Measurements from ENCODE around the gene MAGI2.
"Not testable (repeated sequence)": the region's sequence is repeated elsewhere in the genome, so short reads cannot be mapped to it uniquely, and the experiment has no call there.

The MAGI2 gene

DNA sequence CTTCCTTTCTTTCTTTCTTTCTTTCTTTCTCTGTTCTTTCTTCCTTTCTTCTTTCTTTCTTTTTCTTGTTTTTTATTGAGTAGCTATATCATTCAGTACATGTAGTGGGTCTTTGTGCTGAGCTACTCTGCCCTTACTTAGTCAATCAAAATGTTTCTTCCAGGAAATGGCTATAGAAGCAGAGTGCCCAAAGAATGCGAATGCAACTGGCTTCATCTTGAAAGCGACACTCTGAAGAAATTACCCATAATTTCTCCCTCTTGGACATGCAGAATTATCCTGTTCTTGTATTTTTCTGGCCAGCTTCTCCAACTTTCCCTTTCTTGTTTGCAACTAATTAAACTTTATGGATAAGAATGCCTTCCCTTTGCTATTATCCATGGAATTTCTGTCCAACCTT, 441.5 kb downstream of the MAGI2 start:
- DNase-seq = no peak

DNA sequence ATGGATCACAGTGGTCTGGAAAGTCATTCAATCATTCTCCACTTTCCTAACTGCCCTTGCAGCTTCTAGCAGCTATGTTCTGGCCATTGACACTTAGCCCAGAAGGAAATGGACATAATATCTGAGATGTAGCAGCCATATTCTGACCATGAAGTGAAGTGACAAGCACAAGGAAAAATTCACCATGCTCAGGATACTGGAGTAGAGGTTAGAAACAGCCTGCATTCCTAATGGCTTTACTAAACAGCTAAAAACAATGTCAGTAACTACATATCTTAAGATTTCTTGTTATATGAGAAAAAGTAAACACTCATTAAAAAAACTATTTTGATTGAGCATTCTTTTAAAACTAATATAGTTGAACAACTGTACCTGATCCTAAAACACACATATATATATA, 443.8 kb downstream of the MAGI2 start:
- no peak for DNase-seq

DNA sequence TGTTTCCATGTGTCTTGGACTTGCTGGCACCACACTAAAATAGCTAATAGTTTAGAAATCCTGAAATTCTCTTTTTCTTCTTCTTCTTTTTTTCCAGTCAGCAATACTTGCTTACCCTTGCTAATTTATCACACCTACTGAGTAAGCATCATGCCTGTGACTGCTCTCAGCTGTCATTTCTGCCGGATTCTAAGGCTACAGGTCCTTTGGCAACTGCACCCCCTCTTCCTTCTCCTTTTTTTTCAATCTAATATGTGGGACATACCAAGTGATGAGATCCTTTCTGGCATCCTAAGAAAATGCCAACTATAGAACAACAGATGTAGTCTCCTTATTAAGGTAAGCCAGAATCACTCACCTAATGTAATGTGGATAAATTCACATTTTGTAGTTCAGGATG, 444.7 kb downstream of the MAGI2 start:
- DNase-seq = no peak

DNA sequence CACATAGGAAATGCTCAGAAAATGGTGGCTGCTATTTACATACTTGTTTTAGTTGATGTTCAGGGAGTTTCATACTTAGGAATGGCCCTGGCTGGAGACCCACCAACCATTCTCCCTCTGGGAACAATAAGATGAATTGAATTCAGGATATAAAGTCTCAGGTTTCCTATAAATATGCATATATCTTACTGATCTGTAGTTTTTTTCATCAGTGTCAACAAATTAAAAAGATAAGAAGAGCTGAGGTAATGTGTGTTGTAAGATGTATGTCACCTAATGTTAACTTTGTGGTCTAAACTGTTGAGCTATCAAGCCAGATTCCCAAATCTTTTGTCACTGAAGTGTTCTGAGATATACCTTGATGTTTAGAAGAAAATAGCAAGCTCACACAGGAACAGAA, 457.5 kb downstream of the MAGI2 start:
- no peak for DNase-seq

DNA sequence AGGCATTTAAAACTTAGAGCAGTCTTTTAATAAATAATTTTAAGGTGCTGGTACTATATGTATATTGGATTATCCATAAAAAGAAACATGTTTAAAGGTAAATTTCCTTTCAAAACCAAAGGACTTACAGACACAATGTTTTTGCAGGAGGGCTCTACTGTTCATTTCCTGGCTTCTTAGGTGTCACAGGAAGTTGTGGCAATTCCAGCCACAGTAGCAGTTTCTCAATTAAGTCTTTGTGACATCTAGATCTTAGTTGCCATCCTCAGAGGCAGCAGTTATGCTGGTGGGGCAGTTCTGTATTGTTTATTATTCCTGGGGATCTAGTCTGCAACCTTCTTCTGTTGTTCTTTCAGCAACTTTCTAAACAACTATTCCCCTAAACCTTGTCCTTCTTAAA, 460.1 kb downstream of the MAGI2 start:
- DNase-seq = no peak

DNA sequence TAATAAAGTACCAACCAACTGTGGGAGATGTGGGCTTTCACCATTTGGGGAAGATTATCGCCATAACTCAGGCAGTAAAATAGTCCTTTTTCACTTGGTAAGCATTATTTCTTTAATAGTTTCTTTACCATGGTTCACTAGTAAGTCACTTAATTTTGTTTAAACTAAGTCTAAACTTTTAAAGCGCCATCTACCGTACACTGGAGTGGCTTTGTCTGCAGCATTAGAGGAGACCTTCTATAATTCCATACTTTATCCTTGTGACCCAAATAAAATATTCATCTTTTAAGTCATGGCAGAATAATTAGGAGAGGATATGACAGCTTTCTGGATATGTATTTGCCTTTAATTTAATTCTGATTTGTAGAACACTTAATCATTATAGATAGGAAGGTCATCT, 468.0 kb downstream of the MAGI2 start:
- DNase-seq = no peak

DNA sequence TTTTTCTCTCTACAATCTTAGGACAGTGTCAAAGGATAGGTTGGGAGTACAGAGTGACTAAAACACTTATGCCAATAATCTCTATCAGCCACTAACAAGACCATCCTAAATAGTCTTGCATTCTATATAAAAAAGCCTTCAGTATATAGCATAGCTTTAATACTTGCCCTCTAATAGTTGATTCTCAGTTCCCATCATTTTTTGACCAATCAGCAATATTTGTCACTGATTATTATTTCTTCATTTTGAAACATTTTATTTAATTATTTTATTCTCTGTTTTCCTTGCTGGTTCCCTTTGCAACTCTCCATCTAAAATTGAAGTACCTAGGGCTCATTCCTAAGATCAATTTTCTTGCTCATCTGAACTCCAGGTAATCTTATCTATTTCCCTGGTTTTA, 470.0 kb downstream of the MAGI2 start:
- DNase-seq = no peak

DNA sequence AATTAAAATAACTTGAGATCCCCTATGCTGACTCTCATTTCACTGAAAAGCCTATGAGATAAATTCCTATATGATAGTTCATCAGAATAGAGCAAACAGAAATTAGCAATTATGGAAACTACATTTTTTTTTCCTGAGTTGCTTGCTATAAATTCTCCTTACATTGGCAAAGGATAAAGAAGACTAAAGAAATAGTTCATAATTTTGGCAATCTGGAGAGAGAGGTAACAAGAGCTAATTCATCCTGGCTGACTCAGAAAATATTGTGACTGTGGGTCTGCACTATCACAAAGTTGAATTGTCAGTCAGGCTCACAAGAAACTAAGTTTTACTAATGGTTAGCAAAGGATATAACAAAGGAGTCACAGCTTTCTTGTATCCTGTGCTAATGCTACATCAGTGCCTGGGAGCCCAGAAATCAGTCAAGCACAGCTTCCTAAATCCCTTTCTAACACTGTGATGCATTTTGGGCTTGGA, 483.0 kb downstream of the MAGI2 start:
- no peak for DNase-seq

DNA sequence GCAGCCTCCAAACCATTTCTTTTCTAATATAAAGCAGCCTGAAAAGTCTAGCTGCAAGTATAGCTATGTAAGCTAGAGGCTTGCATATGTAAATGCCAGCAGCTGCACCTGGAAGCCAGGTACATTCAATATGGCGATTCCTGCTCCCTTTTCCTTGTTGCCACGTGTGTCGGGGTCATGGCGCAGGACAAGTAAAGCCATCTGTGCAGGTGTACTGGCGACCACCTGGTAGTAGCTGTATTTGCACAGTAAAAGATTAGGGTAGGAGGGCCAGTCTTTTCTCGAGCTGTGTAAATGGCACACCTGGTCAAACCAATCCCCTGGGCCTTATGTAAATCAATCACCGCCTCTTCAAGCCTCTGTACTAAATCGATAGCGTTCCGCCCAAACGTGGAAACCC, 484.5 kb downstream of the MAGI2 start:
- no peak for DNase-seq

DNA sequence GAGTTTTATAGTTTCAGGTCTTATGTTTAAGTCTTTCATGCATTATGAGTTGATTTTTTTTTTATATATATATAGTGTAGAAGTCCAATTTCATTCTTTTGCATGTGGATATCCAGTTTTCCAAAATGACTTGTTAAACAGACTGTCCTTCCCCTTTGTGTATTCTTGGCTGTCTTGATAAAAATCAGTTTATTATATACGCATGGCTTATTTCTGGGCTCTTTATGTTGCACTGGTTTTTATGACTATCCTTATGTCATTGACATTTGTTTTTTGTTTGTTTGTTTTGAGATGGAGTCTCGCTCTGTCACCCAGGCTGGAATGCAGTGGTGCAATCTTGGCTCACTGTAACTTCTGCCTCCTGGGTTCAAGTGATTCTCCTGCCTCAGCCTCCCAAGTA, 485.9 kb downstream of the MAGI2 start:
- DNase-seq = not testable (repeated sequence)

DNA sequence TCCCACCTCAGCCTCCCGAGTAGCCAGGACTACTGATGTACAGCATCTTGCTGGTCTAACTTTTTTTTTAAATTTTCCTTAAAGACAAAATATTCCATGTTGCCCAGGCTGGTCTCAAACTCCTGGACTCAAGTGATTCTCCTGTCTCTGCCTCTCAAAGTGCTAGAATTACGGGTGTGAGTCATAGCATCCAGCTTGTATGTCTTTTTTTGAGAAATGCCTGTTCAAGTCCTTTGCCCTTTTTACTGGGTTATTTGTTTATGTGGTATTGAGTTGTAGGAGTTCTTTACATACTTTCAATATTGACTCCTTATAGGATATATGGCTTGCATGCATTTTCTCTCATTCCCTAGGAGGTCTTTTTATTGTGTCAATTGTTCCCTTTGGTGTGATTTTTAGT, 486.4 kb downstream of the MAGI2 start:
- DNase-seq = no peak

DNA sequence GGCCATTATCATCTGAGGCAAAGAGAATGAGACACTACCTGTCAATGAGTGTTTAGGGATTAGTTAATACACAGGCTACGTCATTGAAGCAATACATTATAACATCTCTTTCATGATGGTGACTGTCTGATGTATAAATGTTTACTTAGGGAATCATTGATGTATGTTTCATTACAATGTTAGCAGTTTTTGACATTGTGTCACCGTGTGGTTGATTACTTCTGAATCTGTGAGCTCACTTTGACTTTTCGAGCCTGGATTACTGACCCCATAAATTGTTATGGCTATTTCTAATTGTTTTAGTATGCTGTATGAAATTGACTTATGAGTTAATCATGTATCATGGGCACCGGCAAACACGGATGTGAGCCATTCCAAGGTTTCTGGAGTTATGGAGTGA, 494.0 kb downstream of the MAGI2 start:
- no peak for DNase-seq

DNA sequence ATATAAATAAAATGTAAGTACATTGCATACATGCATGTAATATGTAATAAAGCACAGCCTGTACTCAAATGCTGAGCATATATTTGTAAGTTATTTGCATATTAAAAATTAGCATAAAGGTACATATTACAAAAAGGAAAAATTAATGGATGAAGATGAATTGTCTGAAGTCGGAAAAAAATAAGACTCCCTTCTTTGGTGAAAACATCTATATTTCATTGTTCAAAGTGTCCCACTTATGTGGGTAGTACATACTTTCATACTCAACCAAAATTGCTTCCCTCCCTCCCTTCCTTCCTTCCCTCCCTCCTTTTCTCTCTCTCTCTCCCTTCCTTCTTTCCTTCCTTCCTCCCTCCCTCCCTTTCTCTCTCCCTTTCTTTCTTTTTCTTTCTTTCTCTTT, 498.1 kb downstream of the MAGI2 start:
- no peak for DNase-seq

DNA sequence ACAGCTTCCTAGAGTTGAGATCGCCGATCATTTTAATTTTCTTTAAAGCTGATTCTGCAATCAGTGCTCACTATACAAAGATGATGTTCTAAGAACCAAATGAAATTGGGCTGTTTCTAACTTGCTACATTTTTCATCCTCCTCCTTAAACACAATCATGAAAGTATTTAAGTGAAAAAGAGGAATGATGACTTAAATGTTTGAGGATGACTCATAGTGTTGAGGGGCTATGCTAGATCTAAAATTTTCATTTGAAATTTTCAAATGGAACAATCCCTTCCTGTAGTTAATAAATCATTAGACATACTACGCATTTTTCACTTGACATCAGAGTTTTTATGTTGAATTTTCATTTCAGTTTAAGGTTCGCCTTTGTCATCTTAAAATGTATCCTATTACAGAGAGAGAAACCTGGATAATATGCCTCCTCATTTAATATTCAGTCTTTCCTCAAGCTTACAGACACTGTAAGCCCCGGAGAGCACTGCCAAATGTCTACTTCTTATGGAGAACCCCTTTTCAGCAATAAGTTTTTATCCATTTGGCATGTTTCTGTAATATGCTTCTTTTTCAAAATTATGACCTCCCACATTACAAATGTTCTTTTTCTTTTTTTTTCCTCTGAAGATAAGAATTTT, 499.6 kb downstream of the MAGI2 start:
- no peak for DNase-seq

DNA sequence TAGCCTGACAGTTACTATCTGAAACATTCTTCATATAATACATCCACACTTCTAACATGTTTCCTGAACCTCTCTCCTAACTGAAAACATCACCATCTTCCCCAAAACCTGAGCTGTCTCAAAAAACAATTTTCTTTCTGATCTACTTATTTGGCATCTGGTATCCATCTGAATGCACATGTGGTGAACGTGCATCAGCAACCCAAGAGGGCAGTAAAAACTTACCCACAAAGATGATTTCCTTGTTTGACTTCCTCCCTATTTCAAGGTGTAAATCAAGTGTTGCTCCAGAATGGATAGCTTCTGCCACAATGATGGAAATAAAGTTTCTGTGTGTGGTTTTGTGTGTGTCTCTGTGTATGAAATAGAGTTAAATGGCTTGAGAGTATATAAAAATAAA, 500.4 kb downstream of the MAGI2 start:
- DNase-seq = no peak

DNA sequence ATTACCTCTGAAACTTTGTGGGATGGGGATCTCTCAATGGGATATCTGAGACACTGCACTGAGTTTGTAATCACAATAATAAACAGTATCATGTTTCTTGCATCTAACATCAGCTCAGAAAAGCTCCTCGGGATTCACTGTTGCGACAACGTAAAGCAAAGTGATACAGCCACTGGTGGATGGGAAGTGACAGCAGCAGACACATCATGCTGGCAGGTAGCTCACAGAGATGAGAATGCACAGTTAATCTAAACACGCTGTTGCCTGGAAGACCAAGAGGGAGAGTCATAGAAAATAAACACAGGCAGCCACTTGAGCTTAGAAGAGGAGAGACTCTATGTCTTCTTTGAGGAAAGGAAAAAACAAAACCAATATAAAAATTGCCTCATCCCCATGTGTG, 513.8 kb downstream of the MAGI2 start:
- DNase-seq = no peak

DNA sequence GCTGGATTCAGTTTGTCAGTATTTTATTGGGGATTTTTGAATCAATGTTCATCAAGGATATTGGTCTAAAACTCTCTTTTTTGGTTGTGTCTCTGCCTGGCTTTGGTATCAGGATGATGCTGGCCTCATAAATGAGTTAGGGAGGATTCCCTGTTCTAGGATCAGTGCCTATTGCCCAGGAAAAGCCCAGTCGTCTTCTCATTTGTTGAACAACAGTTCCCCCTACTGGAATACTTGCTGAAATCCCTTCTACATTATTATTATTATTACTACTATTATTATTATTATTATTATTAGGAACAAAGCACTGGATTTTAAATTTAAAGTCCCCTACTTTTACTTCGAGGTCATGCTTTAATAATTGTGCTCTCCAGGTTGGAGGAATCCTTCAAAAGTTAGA, 528.9 kb downstream of the MAGI2 start:
- DNase-seq = no peak

DNA sequence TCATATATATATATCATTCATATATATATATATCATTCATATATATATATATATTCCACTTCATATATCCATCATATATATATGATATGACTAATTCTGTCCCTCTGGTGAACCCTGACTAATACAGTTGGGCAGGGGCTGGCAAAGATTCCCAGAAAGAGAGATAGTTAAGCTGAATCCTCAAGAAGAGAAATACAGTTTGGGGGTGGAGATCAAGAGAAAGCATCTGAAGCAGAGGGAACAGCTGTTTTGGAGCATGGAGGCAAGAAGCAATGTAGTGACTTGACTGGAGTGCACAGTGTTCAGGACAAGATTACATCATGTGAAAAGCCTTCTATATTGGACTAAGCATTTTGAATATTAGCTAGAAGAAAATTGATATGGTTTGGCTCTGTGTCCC, 540.7 kb downstream of the MAGI2 start:
- DNase-seq = no peak

DNA sequence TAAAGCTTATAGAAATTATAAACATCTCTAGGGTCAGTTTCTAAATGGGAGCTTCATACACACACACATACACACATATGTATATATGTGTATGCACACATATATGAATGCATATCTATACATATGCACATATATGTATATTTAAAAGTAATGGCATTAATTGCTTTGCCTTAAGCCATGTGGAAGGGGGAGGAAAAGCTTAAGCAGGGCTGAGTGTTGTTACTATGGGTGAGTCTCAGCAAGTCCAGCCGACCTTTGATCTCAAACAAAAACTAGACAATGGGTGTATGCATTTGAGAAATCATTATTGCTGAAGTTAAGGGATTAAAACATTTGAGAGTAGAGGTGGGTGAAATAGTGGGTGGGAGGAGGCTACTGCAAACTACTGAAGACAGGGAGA, 546.7 kb downstream of the MAGI2 start:
- no peak for DNase-seq

DNA sequence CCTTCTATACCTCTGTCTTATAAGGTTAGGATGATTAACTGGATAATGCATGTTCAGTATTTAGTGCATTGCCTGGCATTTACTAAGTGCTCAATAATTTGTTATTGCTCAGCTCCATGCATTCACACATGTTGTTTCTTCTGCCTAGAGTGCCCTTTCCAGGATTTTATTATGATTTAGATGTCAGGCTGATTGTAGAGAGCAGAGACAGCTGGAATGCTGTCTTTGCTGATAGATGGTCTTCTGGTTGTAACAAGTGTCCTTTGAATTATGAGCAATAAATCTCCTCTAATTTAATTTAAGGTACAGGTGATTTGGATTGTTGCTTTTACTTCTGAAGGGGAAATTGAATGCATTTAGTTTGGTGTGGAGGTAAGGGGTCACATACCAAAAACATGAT, 548.0 kb downstream of the MAGI2 start:
- DNase-seq = no peak

DNA sequence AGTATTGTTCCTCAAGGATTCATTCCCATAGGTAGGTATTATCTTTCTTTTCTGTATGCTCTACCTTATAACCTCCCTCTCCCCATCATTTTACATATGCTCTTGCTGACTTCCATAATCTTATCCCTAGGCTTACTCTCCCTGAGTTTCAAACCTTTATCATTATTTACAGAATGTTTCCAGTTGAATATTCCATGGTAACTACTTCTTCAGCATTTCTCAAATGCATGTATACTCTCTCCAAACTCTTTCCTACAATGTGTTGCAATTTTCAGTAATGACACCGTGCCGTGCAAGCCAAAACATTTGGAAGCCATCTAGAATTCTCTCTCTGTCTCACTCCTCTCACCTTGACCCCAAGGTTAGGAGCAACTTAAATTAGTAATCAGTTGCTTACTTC, 548.5 kb downstream of the MAGI2 start:
- DNase-seq = no peak

DNA sequence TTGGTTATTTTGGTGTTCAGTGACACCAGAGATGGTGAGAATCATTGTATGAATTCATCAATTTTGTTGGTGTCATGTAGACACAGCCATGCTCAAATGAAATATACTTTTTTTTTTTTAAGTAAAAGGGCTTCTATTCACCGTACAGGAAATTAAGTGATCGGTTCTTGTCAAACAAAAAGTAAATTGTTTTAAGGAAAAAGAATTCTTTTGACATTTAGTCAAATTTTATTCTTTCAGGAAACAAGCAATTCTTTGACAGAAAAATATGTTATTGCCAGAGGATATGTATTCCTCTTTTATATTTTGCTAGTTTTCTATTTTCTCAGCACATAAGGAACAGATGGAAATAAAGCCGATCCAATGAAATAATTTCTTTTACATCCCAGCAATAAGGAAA, 551.9 kb downstream of the MAGI2 start:
- no peak for DNase-seq

DNA sequence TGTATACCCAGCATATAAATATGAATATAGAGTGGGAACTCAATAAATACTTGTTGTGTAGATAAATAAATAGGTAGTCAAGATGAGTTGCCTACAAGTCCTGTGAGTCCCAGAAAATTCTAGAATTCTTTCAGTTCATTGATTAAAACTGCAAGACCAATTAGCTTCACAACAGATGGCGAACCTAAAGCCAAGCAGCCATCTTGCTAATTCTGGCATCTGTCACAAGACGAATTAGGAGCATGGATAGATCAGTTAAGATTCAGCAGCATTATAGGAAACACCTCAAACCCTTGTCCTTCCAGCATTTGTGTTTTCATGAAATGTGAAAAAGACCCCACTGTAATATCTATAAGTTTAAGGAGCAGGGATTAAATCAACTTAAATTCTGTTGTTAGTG, 552.7 kb downstream of the MAGI2 start:
- no peak for DNase-seq

DNA sequence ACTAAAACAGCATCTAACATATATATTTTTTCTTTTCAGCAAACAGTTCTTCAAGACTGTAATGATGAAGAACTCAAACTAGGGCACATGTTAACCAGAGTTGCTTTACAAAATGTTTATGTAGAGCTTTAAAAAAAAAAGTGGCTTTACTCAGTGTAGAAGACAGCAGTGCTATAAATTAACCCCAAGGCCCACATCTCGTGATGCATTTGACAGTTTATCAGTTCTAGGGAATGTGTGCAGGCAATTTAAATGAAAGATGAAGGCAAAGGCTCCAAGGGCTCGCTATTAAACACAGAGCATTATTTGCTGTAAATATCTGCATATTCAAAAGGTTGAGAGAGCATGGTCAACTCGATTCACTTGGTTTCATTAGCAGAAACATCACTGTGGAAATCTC, 558.1 kb downstream of the MAGI2 start:
- no peak for DNase-seq

DNA sequence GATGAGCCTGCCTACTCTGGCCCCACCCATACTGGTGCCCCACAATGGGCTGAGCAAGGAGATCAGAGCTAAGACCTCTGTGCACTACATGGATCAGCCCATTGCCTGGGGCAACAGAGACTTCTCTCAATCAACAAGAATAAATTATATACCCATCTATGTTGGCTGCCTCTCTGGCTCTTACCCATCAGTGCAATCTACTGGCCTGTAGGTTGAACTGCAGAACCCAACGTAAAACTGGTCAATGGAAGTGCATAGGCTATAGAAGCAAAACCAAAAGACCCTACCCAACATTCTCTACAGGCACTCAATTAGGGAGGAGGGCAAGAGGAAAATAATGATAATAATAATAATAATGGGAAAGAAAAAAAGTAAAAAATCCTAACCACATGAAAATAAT, 574.3 kb downstream of the MAGI2 start:
- DNase-seq = no peak

DNA sequence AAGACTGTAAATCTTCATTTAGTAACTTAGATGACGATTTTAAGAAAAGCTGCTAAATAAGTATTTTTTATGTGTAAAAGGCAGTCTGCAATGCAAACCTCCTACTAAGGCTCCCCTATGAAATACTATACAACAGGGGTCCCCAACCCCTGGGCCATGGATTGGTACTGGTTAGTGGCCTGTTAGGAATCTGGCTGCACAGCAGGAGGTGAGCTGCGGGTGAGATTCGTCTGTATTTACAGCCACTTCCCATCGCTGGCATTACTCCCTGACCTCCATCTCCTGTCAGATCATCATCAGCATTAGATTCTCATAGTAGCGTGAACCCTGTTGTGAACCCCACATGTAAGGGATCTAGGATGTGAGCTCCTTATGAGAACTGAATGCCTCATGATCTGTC, 580.4 kb downstream of the MAGI2 start:
- no peak for DNase-seq
